ENCODE results near the gene TRIM43B.
"Not testable (repeated sequence)": the region's sequence is repeated elsewhere in the genome, so short reads cannot be mapped to it uniquely, and the experiment has no call there.

TRIM43B gene

GRCh38 chr2:95484654-95485053 lies at the start of gene TRIM43B:
Gene TRIM43B, minus strand, starts transcription at chr2:95484754. Its CDS starts 2,040 bp downstream, at chr2:95482714.
- not testable (repeated sequence) for DNase-seq (ENCODE audit: extremely low read depth in 1 of 2, low read depth in 1 of 2)

- no peak for DNase-seq (ENCODE audit: extremely low read depth in 1 of 2, low read depth in 1 of 2)
Observed at GRCh38 chr2:95531254-95531771, 46.8 kb upstream of the TRIM43B start.

- no peak for DNase-seq (ENCODE audit: extremely low read depth in 1 of 2, low read depth in 1 of 2)
Observed at GRCh38 chr2:95530734-95531133, 46.2 kb upstream of the TRIM43B start.

DNA sequence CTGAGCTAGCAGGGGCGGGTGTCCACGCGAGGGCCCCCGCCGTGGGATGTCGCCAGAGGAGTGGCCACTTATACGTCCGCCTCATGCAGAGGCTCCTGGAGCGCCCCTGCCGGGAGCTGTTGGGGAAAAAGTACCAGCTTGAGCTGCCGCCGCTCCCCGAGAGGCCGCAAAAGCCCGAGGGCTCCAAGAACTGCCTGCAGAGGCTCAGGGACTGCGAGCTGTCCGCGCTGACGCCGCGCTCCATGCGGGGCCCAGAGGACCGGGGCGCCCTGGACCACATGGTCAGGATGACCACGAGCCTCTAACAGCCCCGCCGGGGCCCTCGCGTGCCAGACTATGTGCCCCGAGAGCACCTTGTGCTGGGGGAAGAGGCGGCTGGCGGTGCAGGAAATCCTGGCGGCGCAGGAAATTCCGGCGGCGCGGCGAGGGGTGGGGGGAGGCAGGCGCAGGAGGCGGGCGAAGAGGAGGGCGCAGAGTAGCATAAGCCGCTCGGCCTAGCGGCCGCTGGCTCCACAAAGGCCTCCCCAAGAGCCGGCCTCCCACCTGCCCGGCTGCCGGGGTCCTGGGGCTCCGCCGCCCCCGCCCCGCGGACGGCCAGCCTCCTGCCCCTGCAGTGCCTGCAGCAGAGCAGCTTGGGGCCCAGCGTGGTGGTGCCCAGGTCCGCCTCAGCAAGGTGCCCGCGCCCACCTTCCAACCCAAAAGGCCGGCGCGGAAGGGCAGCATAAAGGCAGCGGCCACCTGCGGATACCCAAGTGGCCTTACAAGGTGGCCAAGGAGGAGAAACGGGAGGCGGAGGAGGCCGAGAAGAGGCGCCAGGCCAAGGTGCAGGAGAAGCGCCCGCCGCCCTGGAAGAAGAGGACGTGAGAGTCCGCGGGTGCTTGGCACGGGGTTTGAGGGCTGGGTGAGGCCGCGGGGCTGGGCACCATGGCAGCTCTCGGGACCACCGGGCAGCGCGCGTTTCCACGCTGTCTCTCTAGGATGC lies 42.1 kb upstream of the TRIM43B start:
- DNase-seq (ENCODE audit: extremely low read depth in 1 of 2, low read depth in 1 of 2), result peak in 1 of 2 donors; percentile 34

- DNase-seq (ENCODE audit: extremely low read depth in 1 of 2, low read depth in 1 of 2), result no peak
Observed at GRCh38 chr2:95525294-95526035, 40.9 kb upstream of the TRIM43B start.

- no peak for DNase-seq (ENCODE audit: extremely low read depth in 1 of 2, low read depth in 1 of 2)
Observed at GRCh38 chr2:95524195-95524594, 39.6 kb upstream of the TRIM43B start.

GRCh38 chr2:95514718-95515117 lies 30.2 kb upstream of the TRIM43B start:
- no peak for DNase-seq (ENCODE audit: extremely low read depth in 1 of 2, low read depth in 1 of 2)

- not testable (repeated sequence) for DNase-seq (ENCODE audit: extremely low read depth in 1 of 2, low read depth in 1 of 2)
Observed at GRCh38 chr2:95514226-95514625, 29.7 kb upstream of the TRIM43B start.

DNA sequence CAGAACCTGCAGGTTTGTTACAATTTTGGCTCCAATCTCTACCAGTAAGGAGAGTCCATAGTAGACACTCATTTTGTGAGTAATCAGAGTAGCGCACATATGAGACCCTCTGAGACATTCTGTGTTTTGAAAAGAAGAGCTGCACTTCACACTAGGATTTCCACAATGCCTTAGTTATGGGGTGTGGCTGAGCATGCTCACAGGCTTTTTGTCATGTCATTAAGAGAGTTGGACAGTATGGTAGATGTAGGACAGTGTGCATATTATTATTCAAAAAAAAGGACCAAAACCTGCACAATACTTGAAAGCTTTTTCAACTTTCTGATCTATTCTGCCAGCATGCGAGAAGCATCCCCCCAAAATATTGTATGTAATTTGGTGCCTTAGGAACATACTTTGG lies 24.9 kb upstream of the TRIM43B start:
- no peak for DNase-seq (ENCODE audit: extremely low read depth in 1 of 2, low read depth in 1 of 2)

DNA sequence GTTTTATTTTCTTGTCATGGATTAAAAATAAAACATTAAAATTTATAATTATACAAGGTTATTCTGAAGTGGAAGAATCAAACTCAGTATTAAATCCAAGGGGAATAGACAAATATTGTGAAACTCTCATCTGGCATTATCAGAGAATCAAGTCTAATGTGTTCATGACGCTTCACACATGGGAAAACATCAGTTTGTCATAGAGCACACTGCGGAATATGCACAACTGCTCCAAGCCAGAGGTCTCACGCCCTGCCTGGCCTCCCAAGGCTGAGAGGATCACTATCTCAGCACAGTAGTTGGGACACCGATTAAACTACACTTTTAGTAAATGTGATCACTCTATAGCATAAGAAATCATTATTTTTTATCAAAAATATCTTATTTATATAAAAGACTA lies 20.7 kb upstream of the TRIM43B start:
- no peak for DNase-seq (ENCODE audit: extremely low read depth in 1 of 2, low read depth in 1 of 2)

DNA sequence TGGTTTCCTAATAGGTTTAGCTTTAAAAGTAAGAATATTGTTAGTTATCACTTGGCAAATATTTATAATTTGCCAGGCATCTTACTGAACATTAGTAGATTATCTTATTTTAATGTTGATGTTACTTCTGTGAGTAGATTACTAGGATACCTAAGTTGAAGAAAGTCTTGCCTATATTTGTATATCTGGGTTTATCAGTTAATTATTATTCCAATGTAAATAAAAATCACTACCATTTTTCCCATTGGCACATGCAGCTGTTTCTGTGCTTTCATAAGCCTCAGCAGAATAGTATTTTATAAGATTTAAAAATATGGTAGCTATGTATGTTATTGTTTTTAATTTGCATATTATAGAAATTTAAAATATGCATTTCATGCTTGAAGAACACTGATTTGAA lies 16.3 kb upstream of the TRIM43B start:
- DNase-seq (ENCODE audit: extremely low read depth in 1 of 2, low read depth in 1 of 2), result no peak

DNA sequence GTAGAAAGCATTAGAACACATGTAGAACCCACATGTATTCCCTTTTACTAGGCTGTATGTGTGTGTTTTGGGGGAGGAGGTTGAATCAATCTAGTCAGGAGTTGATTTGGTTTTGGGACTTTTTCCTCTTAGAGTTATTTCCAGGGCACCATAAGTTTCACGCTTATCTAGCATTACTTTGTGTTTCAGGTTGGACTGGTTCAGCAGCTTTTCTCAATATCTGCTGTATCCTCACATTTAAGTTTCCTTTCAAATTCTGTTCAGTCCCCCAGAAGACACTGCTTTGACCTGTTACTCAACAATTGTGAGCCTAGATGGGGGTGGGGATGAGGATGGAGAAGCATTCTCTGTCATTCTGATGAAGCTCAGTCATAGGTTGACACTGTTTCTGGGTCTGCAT lies 7.5 kb upstream of the TRIM43B start:
- not testable (repeated sequence) for DNase-seq (ENCODE audit: extremely low read depth in 1 of 2, low read depth in 1 of 2)

GRCh38 chr2:95475025-95475424 lies 9.5 kb downstream of the TRIM43B start:
- not testable (repeated sequence) for DNase-seq (ENCODE audit: extremely low read depth in 1 of 2, low read depth in 1 of 2)

- DNase-seq (ENCODE audit: extremely low read depth in 1 of 2, low read depth in 1 of 2), result not testable (repeated sequence)
Observed at GRCh38 chr2:95467984-95468383, 16.6 kb downstream of the TRIM43B start.

DNA sequence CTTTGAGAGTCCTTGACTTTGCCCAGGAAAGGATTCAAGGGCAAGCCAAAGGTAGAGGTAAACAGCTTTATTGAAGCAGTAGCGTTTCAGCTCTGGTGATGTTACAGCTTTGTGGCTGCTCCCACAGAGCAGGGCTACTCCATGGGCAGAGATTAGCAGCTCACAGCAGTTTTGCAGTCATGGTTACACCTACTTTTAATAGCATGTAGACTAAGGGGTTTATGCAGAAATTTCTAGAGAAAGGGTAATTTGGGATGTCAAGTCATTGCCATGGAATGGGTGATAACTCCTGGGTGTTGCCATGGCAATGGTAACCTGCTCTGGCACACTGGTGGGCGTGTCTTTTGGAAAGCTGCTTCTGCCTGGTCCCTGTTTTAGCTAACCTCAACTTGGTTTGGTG lies 18.0 kb downstream of the TRIM43B start:
- DNase-seq (ENCODE audit: extremely low read depth in 1 of 2, low read depth in 1 of 2), result not testable (repeated sequence)

DNA sequence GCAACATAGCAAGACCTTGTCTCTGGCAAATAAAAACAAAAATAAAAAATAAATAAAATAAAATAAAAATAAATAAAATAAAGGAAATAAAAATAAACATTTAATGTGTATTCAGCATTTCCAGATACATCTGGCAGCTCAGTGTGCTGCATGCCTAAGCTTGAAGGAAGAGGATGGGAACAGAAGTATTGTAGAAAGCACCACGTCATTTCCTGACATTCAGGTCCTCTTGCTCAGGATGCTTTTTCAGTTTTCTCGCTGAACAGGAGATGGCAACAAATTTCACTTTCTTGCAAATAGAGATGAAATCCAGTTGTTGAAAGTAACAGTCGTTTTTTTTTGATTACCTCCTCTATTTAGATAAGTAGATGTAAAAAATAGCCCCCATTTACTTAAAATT lies 21.3 kb downstream of the TRIM43B start:
- DNase-seq (ENCODE audit: extremely low read depth in 1 of 2, low read depth in 1 of 2), result not testable (repeated sequence)

DNA sequence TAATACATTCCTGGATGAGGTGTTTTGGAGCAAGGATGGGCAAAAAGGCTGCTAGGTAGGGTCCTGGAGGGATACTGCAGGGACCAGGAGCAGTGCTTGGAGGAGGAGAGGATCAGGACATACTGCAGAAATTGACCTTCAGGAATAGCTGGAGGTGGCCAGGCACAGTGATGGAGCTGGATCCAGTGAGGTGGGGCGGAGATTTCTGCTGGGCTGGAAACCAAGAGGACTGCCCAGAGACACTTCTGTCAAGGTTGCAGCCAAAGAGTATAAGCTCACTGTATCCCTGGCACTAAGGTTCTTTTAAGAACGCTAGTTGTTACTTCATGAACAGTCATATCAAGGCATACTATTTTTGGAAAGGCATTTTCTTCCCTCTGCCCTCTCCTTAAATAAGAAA lies 39.2 kb downstream of the TRIM43B start:
- DNase-seq (ENCODE audit: extremely low read depth in 1 of 2, low read depth in 1 of 2), result not testable (repeated sequence)

GRCh38 chr2:95442474-95443099 lies 42.0 kb downstream of the TRIM43B start:
- not testable (repeated sequence) for DNase-seq (ENCODE audit: extremely low read depth in 1 of 2, low read depth in 1 of 2)

DNA sequence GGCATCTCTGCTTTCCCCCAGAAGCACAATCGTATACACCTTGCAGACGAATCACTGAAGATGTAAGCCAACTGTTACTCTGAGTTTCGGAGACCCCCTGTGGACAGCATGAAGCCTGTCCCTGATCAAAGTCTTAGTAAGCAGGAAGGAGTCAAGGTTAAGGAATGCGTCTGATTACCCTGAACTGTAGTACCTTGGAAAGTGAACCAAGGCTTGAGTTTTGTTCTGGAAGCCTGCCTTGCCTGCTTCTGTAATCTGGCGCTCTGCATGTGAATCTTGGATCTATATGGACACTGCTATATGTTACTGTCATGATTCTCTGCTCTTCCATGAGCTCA lies 48.7 kb downstream of the TRIM43B start:
- not testable (repeated sequence) for DNase-seq (ENCODE audit: extremely low read depth in 1 of 2, low read depth in 1 of 2)

DNA sequence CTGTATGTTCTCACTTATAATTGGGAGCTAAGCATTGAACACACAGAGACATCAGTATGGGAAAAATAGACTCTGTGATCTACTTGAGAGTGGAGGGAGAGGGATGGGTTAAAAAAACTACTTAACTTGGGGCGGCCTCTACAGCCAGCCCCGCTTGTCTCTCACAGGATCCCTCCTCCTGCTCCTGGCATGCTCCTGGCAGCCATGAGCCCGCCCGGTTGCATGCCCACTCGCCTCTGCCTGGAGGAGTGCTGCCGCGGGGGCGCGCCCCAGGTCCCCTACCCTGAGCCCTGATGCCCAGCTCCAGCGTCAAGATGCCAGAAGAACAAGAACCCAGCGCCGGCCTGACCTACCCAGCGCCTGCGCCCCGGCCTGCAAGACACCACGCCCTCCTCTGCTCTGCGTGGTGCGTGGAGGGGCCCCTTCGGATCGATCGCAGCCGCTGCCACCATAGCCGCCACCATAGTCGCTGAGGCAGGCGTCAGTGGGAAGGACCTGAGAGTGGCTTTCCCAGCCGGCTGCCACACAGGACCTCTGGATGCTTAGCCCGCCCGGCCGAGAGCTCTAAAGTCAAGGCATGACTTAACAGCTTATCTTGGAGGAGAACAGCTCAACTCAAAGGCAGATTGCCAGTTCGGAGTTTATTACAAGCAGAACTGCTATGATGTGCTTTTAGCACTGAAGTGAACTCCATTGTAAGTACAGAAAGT lies 49.2 kb downstream of the TRIM43B start:
- DNase-seq (ENCODE audit: extremely low read depth in 1 of 2, low read depth in 1 of 2), result not testable (repeated sequence)
